ENCODE results near the gene WHRN.

Gene WHRN

DNA sequence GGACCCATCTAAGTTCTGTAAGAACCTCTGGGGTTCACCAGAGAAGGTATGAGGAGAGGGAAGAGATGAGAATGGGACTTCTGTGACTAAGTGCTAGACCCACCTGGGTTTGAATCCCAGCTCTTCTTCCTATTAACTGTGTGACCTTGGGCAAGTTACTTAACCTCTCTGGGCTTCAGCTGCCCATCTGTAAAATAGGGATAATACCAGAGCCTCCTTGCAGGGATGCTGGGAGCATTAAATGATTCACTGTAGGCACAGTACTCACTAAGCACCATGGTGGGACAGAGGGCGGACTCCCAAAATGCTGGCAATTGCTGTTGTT lies 53.6 kb downstream of the WHRN start:
- Histone ChIP-seq H3K27ac (replicated peaks) (no peak overlapping the region), H3K27me3 (ENCODE audit: insufficient read depth, poor library complexity, severe bottlenecking) (peaks cover 14% of the 10 kb centered on the region), H3K4me3 (replicated peaks; ENCODE audit: insufficient read depth, low read length) (no peak overlapping the region)
- no peak for DNase-seq (ENCODE audit: low read depth in 1 of 2, low spot score in 1 of 2)
- no peak for TF ChIP-seq REST (IDR thresholded peaks at IDR 0.05; ENCODE audit: insufficient replicate concordance, low read depth)

DNA sequence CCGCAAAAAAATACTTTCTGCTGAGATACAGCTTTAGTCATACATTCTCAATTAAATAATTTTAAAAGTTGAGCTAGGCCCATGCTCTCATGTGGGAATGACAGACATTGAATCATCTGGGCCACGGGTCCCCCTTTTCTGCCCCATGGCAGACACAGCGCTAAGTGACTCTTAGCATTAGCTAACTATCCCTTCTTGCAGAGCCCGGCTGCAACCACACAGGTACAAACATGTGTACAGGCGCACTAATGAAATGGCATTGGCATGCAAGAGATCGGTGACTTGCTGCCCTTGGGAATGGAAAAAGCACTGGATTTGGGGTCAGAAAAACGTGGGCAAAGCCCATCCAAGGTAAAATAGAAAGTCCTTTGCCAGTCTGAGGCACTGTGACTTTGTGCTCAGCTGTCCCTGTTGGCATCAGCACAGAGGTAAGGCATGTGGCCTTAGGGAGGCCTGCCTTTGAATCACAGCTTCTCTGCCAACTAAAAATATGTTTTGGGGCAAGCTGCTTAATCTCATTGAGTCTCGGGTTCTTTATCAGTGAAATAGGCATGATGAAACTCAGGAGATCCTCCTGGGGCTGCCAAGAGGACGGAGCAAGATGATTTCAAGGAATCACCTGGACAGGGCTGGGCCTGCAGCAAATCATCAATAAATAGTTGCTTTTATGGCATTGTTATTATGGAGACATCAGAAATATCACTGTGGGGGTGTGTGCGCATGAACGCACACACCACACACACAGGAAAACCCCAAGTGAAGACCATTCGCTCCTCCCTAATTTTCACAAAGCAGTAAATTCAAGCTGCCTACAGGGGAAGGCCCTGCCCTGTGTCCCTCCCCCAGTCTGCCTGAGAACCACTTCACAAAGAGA lies 54.2 kb downstream of the WHRN start:
- H3K27me3 ChIP-seq (ENCODE audit: insufficient read depth, poor library complexity, severe bottlenecking) = peaks cover 11% of the 10 kb centered on the region
- no peak for TF ChIP-seq POLR2AphosphoS5 (IDR thresholded peaks at IDR 0.05; ENCODE audit: low read depth)
- TF ChIP-seq GABPA (IDR thresholded peaks at IDR 0.05; ENCODE audit: low read depth) = no peak
- TF ChIP-seq CTCF (IDR thresholded peaks at IDR 0.05; ENCODE audit: insufficient read depth, low read length) = no peak
- no peak for TF ChIP-seq SPI1 (IDR thresholded peaks at IDR 0.05; ENCODE audit: borderline replicate concordance, low read depth)
- no peak for TF ChIP-seq REST (IDR thresholded peaks at IDR 0.05; ENCODE audit: insufficient replicate concordance, low read depth)

GRCh38 chr9:114450181-114450580 lies 55.1 kb downstream of the WHRN start:
- TF ChIP-seq SPI1 (IDR thresholded peaks at IDR 0.05; ENCODE audit: borderline replicate concordance, low read depth) = no peak
- Histone ChIP-seq H3K4me3 (replicated peaks; ENCODE audit: insufficient read depth, low read length) (no peak overlapping the region), H3K27me3 (ENCODE audit: insufficient read depth, poor library complexity, severe bottlenecking) (peaks cover 10% of the 10 kb centered on the region), H3K27ac (replicated peaks) (no peak overlapping the region)
- DNase-seq (ENCODE audit: low read depth in 1 of 2, low spot score in 1 of 2) = no peak

More for the DNA sequence above, 54.2 kb downstream of the WHRN start:
- Histone ChIP-seq H3K27ac (replicated peaks) (no peak overlapping the region), H3K4me3 (replicated peaks; ENCODE audit: insufficient read depth, low read length) (no peak overlapping the region)
- DNase-seq (ENCODE audit: low read depth in 1 of 2, low spot score in 1 of 2) = no peak

DNA sequence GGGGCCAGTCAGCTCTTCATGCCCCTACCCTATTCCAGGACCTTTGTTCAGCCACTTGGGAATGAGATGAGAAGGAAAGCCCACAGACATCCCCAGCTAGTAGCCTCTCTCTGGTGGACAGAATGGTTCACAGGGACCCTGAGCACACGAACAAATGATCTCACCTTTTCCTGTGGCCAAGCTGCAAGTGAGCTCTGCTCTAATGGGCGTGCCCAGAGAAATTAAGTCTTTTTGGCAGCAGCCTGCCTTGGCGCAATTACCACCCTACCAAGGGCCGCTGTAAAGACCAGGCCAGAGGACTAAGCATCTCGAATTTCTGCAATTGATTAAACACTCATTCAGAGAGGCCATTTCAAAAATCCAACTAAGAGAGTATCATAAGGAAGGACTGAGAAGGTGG lies 56.0 kb downstream of the WHRN start:
- no peak for DNase-seq (ENCODE audit: low read depth in 1 of 2, low spot score in 1 of 2)
- TF ChIP-seq POLR2AphosphoS5 (IDR thresholded peaks at IDR 0.05; ENCODE audit: low read depth) (no peak), REST (IDR thresholded peaks at IDR 0.05; ENCODE audit: insufficient replicate concordance, low read depth) (no peak), SPI1 (IDR thresholded peaks at IDR 0.05; ENCODE audit: borderline replicate concordance, low read depth) (no peak), GABPA (IDR thresholded peaks at IDR 0.05; ENCODE audit: low read depth) (no peak)
- Histone ChIP-seq H3K27me3 (ENCODE audit: insufficient read depth, poor library complexity, severe bottlenecking) (peaks cover 9% of the 10 kb centered on the region), H3K4me3 (replicated peaks; ENCODE audit: insufficient read depth, low read length) (no peak overlapping the region), H3K27ac (replicated peaks) (no peak overlapping the region)
